ENCODE data around the gene TRAK1. TPM values are rescaled to one million over a fixed set of nuclear protein-coding genes. Genes with fewer than 3 reads are reported as not detected.

TRAK1 gene
- total and polyA plus RNA-seq, 2 of the 4 experiments (the other 2 are of a cell fraction): 25.6 to 28.1 TPM

GRCh38 chr3:42061025-42061712 lies 30.0 kb upstream of the TRAK1 start:
- Histone ChIP-seq H3K79me1 (ENCODE audit: low read depth in 1 of 2, low read length in 2 of 2) (peaks cover 26 to 66% of the 10 kb centered on the region in 2 experiments; a peak in 3 of 4 replicates), H3K9me1 (ENCODE audit: insufficient read depth, low read length) (peaks cover 27% of the 10 kb centered on the region), H3K23ac (ENCODE audit: low read depth, low read length) (no peak overlapping the region), H3K4ac (ENCODE audit: low read depth, low read length) (peak overlapping the region; percentile 78), H3K14ac (replicated peaks; ENCODE audit: low read depth, low read length) (peak overlapping the region; percentile 49), H2BK120ac (ENCODE audit: low read depth, low read length) (peak overlapping the region; percentile 93), H4K20me1 (ENCODE audit: insufficient read depth, low read length) (no peaks in the 10 kb centered on the region), H2AK5ac (ENCODE audit: low read depth, low read length) (peak overlapping the region; percentile 38), H3K4me2 (ENCODE audit: low read depth, low read length) (peak overlapping the region; percentile 27), H2AK9ac (replicated peaks; ENCODE audit: low read depth, low read length, poor library complexity) (no peak overlapping the region), H2BK5ac (ENCODE audit: low read depth, low read length, poor library complexity, severe bottlenecking) (peak overlapping the region; percentile 66), H3K9ac (ENCODE audit: low read depth, low read length) (no peak overlapping the region), H2AFZ (replicated peaks; ENCODE audit: low read length, poor library complexity) (no peak overlapping the region), H2BK20ac (ENCODE audit: low read depth, low read length) (peak overlapping the region; percentile 22; the same call in 1 of the 2 replicates), H3K9me3 (ENCODE audit: control insufficient read depth, insufficient read depth, low read length) (no peaks in the 10 kb centered on the region), H3K18ac (ENCODE audit: low read depth, low read length) (peak overlapping the region; percentile 73; the same call in 1 of the 2 replicates), H4K91ac (ENCODE audit: insufficient read depth, low read depth, low read length) (peak overlapping the region; percentile 71; the same call in 1 of the 2 replicates), H3K4me3 (ENCODE audit: insufficient read depth, low read depth, low read length) (no peak overlapping the region), H2BK15ac (ENCODE audit: low read depth, low read length) (peak overlapping the region; percentile 4; the same call in 1 of the 3 replicates), H3K4me1 (ENCODE audit: control insufficient read depth, insufficient read depth, low read length) (peaks cover 7% of the 10 kb centered on the region), H3K27ac (ENCODE audit: insufficient read depth, low read length) (peak overlapping the region; percentile 86), H3K36me3 (ENCODE audit: control insufficient read depth, insufficient read depth, low read length) (no peaks in the 10 kb centered on the region), H3K27me3 (ENCODE audit: control insufficient read depth, insufficient read depth, low read length) (no peaks in the 10 kb centered on the region), H4K8ac (ENCODE audit: low read depth in 2 of 2, low read length in 2 of 2) (peak overlapping the region; percentile 14 to 59; a peak in 3 of 4 replicates), H4K5ac (ENCODE audit: low read depth, low read length) (peak overlapping the region; percentile 53; the same call in 1 of the 2 replicates), H3K56ac (ENCODE audit: extremely low read depth, insufficient read depth, low read length) (no peak overlapping the region)
- CTCF ChIA-PET: interaction anchor here (0.6 to 1.1 kb wide), 2 partner anchors 38 to 42 kb away, joined by 3 read pairs; no protein-coding TSS in a partner anchor
- DNase-seq (no peak), ATAC-seq (ENCODE audit: low read depth) (peak; percentile 35)
- dilution Hi-C loops (cut with HindIII; ENCODE audit: low sequenced_read_pairs, unreplicated experiment): no loop called here
- TF ChIP-seq FOS (IDR thresholded peaks at IDR 0.05; ENCODE audit: low read depth, low read length): no peak
- no peak for TF ChIP-seq POLR2A (IDR thresholded peaks at IDR 0.05; ENCODE audit: low read depth, low read length)
- peak; percentile 47; the same call in 1 of the 2 replicates for TF ChIP-seq NFE2L2 (IDR thresholded peaks at IDR 0.05; ENCODE audit: low read depth, low read length)
- TF ChIP-seq RCOR1 (IDR thresholded peaks at IDR 0.05; ENCODE audit: insufficient replicate concordance, low read length): no peak
- TF ChIP-seq MAFK (IDR thresholded peaks at IDR 0.05; ENCODE audit: low read depth, low read length): no peak
- no peak for TF ChIP-seq RFX5 (IDR thresholded peaks at IDR 0.05; ENCODE audit: low read depth, low read length)
- no peak for TF ChIP-seq BHLHE40 (IDR thresholded peaks at IDR 0.05; ENCODE audit: low read depth, low read length)
- no peak for TF ChIP-seq CEBPB (IDR thresholded peaks at IDR 0.05; ENCODE audit: low read depth, low read length)
- in situ Hi-C loops (cut with MboI; ENCODE audit: low sequenced_read_pairs): no loop called here
- intact Hi-C loops (cut with micrococcal nuclease): no loop called here
- POLR2A ChIA-PET (ENCODE audit: unreplicated experiment): no interaction called here
- no CpG with 5 or more reads among the region's 7 CpGs for WGBS, 2 experiments (ENCODE audit: extremely low coverage in 2 of 2, insufficient read length in 1 of 2)
- no TSS peak for BruUV-seq (replicated peaks)
